Ovary (tissue), 3 donors: Measurements from ENCODE around the gene LRRC15.

Source experiments
- POLR2A ChIP-seq: fragments of 450-650 bp; IDR thresholded peaks from one replicate; pipeline ENCODE4 v1.6.1; 2017; ENCODE audit warnings: antibody characterized with exemption, mild to moderate bottlenecking, moderate library complexity
- TF ChIP-seq, protein P1 (sequence below), 3 donors: fragments of 450-650 bp in 2 of 3; fragments of 200-600 bp in 1 of 3; IDR thresholded peaks; one replicate each; pipeline versions ENCODE4 v1.5.1 to v1.8.0; 2016 to 2022; ENCODE audit warnings: antibody characterized with exemption in 3 of 3, mild to moderate bottlenecking in 1 of 3
- donor health status: DM: no; HTN: no; CAD: no.

DNA sequence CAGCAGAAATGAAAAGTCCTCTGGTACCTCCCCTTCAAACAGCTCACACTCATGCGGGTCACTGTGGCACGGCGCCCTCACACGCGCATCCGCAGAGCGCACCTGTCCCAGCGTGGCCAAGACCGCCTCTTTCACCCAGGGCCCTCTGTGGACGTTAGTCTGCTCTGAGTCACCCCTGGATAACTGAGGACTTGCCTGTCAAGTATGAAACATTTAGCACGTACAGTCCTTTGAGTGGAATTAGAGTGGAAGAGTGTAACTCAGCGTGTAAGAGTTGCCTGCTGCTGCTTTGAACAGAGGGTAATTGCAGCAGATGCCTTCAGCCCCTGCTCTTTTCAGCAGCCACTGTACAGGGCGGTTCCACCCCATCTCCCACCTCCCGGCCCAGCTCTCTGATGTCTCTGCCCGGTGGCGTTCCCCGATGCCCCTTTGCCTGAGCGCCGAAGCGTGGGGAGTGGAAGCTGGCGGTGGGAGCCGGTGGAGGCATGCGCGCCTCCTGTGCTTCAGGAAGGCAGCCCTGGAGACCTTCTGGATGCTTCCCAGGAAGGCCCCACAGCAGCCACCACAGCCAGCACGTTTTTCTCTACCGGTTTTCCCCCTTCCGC, 41.4 kb downstream of the LRRC15 start:
- TF ChIP-seq, protein P1, sequence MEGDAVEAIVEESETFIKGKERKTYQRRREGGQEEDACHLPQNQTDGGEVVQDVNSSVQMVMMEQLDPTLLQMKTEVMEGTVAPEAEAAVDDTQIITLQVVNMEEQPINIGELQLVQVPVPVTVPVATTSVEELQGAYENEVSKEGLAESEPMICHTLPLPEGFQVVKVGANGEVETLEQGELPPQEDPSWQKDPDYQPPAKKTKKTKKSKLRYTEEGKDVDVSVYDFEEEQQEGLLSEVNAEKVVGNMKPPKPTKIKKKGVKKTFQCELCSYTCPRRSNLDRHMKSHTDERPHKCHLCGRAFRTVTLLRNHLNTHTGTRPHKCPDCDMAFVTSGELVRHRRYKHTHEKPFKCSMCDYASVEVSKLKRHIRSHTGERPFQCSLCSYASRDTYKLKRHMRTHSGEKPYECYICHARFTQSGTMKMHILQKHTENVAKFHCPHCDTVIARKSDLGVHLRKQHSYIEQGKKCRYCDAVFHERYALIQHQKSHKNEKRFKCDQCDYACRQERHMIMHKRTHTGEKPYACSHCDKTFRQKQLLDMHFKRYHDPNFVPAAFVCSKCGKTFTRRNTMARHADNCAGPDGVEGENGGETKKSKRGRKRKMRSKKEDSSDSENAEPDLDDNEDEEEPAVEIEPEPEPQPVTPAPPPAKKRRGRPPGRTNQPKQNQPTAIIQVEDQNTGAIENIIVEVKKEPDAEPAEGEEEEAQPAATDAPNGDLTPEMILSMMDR (IDR thresholded peaks at IDR 0.05): no peak
- TF ChIP-seq POLR2A: no peak
